Fibroblast of the aortic adventitia (primary cell): Measurements from ENCODE around the gene OR13D1. TPM values are rescaled to one million over a fixed set of nuclear protein-coding genes. Genes with fewer than 3 reads are reported as not detected.

Experiments
- DNase-seq: peaks from one replicate; pipeline ENCODE4 v3.0.0-alpha.2; 2010; ENCODE audit warnings: low read depth
- H3K4me3 ChIP-seq: 2 replicates; pipeline ENCODE4 v1.5.1; 2011; ENCODE audit warnings: low read depth, mild to moderate bottlenecking, control low read depth, low read length, moderate library complexity
- total RNA-seq: library from RNA; depleted of rRNA; stranded (reverse); fragments of >200 nt; gene quantifications from 2 replicates; pipeline ENCODE4 v1.2.3, GENCODE V29; 2012; ENCODE audit warnings: low replicate concordance
- TF ChIP-seq, protein P1 (sequence below): IDR thresholded peaks from 2 replicates; pipeline ENCODE4 v1.5.1; 2011; ENCODE audit warnings: mild to moderate bottlenecking, low read length, control low read depth, inconsistent platforms; ENCODE audit not compliant: insufficient read depth

OR13D1 gene
- total RNA-seq, 1 donor: not detected

DNA sequence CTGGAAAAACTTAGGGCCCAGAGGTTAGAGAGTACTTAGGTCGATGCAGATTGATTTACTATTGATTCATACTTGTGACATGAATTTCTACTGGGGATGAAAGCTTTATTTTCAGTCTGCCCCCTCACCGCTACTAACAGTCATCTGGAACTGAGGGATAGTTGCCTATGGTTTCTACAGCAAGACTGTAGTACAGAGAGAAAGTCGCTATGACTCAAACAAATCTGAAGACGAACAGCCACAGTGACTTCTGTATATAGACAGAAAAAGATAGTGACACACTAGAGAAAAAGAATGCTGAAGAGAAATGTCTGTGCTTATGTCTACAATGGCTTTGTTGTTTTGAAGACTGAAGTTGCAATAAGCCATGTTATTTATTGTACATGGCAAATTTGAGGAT, 17.3 kb downstream of the OR13D1 start:
- no peak overlapping the region for H3K4me3 ChIP-seq
- TF ChIP-seq, protein P1, sequence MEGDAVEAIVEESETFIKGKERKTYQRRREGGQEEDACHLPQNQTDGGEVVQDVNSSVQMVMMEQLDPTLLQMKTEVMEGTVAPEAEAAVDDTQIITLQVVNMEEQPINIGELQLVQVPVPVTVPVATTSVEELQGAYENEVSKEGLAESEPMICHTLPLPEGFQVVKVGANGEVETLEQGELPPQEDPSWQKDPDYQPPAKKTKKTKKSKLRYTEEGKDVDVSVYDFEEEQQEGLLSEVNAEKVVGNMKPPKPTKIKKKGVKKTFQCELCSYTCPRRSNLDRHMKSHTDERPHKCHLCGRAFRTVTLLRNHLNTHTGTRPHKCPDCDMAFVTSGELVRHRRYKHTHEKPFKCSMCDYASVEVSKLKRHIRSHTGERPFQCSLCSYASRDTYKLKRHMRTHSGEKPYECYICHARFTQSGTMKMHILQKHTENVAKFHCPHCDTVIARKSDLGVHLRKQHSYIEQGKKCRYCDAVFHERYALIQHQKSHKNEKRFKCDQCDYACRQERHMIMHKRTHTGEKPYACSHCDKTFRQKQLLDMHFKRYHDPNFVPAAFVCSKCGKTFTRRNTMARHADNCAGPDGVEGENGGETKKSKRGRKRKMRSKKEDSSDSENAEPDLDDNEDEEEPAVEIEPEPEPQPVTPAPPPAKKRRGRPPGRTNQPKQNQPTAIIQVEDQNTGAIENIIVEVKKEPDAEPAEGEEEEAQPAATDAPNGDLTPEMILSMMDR: no peak
- no peak for DNase-seq

DNA sequence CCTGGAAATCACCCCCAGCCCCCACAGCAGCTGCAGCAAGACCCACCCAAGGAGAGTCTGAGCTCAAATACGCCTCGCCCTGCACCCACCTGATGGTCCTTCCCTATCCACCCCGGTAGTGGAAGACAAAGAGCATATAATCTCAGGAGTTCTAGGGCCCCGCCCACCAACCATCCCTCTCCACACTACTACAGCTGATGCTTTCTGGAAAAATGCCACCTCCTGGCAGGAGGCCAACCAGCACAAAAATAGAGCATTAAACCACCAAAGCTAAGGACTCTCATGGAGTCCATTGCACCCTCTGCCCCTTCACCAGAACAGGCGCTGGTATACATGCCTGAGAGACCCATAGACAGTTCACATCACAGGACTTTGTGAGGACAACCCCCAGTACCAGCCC, 30.7 kb downstream of the OR13D1 start:
- no peak overlapping the region for H3K4me3 ChIP-seq
- TF ChIP-seq, protein P1: no peak
- no peak for DNase-seq

DNA sequence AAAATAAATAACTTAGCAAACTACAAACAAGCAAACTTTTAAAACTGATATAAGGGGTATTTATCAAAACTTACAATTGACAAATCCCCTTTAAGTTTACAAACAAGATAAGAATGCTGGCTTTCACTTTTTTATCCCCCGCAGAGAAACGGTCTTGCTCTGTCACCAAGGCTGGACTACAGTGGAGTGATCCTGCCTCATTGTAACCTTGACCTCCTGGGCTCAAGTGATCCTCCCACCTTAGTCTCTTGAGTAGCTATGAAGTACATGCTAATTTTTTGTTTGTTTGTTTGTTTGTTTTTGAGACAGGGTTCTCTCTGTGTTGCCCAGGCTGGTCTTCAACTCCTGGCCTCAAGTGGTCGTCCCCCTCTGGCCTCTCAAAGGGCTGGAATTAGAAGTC, 44.1 kb downstream of the OR13D1 start:
- TF ChIP-seq, protein P1: no peak
- no peak for DNase-seq
- no peak overlapping the region for H3K4me3 ChIP-seq

DNA sequence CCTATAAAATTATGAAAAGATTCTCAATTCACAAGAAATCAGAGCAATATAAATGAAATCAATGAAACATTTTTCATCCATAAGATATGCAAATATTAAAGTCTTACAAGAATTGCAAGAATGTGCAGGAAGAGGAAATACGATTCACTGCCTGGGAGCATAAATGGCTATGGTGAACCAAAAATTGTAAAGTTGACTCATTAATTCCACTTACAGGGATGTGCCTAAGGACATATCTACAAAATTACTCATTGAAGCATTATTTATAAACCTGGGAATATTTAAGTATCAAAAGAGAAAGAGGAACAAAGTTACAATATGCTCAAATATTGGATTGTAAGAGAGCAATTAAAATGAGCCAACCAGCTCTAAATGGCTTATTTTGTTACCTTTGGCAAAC, 46.3 kb downstream of the OR13D1 start:
- H3K4me3 ChIP-seq: no peak overlapping the region
- peak; percentile 70 for DNase-seq
- TF ChIP-seq, protein P1: no peak

DNA sequence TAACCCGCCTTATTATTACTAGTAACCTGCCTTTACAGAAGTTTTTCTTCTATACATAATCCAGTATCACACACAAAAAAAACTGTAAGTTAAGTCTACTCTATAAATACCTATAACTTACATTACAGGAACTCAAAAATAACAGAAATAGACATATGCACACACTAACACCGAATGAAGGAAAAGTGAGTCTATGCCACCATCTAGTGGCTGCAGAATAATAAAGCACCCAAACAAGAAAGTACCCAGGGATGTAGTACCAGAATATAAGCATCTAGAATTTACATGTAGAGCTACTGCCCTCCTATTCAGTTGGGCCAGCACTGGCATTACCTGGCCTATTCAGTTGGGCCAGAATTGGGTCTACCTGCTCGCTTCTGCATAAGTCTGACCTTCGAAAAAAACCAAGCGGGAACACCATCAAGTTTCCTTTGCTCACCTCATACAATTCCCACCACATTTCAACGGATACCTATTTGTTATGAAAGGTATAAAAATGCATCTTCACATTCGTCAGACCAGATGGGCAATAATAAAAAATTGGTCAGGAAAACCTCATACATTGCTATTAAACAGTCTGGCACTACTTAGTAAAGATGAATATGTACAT, 49.2 kb downstream of the OR13D1 start:
- TF ChIP-seq, protein P1: peak; percentile 68
- DNase-seq: peak; percentile 82

More for the DNA sequence above, 49.2 kb downstream of the OR13D1 start:
- no peak overlapping the region for H3K4me3 ChIP-seq

Other genes with a start within 250 kb of the OR13D1 start
- not detected in 2 replicates for gene OR13F1, start 190.3 kb upstream of the OR13D1 start, total RNA-seq
- not detected in 2 replicates for gene OR13C4, start 167.3 kb upstream of the OR13D1 start, total RNA-seq
- gene OR13C3, start 157.7 kb upstream of the OR13D1 start, total RNA-seq: not detected in 2 replicates
- not detected in 2 replicates for gene OR13C8, start 125.3 kb upstream of the OR13D1 start, total RNA-seq
- not detected in 2 replicates for gene OR13C5, start 95.1 kb upstream of the OR13D1 start, total RNA-seq
- not detected in 2 replicates for gene OR13C2, start 88.9 kb upstream of the OR13D1 start, total RNA-seq
- not detected in 2 replicates for gene OR13C9, start 76.3 kb upstream of the OR13D1 start, total RNA-seq
- gene NIPSNAP3A, start 53.2 kb downstream of the OR13D1 start, total RNA-seq: 52.9 and 56.6 TPM in 2 replicates
- gene NIPSNAP3B, start 69.6 kb downstream of the OR13D1 start, total RNA-seq: 0.72 TPM in 1 of 2 replicates, not detected in the other
- 40.1 and 45.0 TPM in 2 replicates for gene ABCA1, start 233.6 kb downstream of the OR13D1 start, total RNA-seq